ENCODE results near the gene GOLGA8B. TPM values are rescaled to one million over a fixed set of nuclear protein-coding genes. Genes with fewer than 3 reads are reported as not detected.
"Not testable (repeated sequence)": the region's sequence is repeated elsewhere in the genome, so short reads cannot be mapped to it uniquely, and the experiment has no call there.

The GOLGA8B gene
- polyA plus RNA-seq, 3 donors, result 0.37 to 11.5 TPM; not detected in 1

DNA sequence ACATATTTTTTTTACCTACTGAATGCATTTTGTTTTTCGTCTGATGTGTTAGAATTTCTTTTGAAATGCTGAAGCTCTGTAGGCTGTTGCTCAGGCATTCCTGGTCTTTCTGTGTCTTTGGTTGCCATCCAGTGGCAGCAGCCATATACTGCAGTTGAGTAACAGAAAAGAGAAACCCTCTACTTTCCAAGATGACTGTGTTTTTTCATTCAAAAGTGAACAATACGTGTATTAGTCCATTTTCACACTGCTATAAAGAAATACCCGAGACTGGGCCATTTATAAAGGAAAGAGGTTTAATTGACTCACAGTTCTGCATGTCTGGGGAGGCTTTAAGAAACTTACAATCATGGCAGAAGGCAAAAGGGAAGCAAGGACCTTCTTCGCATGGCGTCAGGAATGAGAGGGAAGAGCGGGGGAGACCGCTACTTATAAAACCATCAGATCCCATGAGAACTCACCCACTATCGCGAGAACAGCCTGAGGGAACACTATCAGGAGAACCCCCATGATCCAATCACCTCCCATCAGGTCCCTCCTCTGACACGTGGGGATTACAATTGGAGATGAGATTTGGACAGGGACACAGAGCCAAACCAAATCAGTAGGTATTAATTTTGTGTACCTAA lies 4.7 kb upstream of the GOLGA8B start:
- peak; percentile 78 for TF ChIP-seq CTCF (IDR thresholded peaks at IDR 0.05)
- WGBS (ENCODE audit: insufficient coverage), result no CpG with 5 or more reads among the region's 10 CpGs
- H3K4me3 ChIP-seq (replicated peaks in 1 of 3; ENCODE audit: low read depth in 2 of 3, low read length in 3 of 3), result peak overlapping the region in 1 of 3 experiments; percentile 49
- intact Hi-C loops (cut with micrococcal nuclease), result loop anchor here in 1 of 2 donors (10.0 kb wide), 2 partner anchors 223 to 523 kb away; partner anchors contain the start of gene LPCAT4
- Mint-ChIP-seq H3K9me3 (peaks cover 0 to 5% (median 0%) of the 10 kb centered on the region in 7 donors), H3K27ac (peak overlapping the region in 2 of 7 donors; percentile 45 to 57), H3K4me3 (peak overlapping the region; percentile 50 to 82), H3K4me1 (peaks cover 8% of the 10 kb centered on the region), H3K27me3 (ENCODE audit: low read depth in 3 of 3) (peaks cover 21 to 29% (median 26%) of the 10 kb centered on the region in 3 donors), H3K36me3 (no peaks in the 10 kb centered on the region)
- H4K20me1 ChIP-seq (ENCODE audit: insufficient read depth, low read length), result no peaks in the 10 kb centered on the region
- no peaks in the 10 kb centered on the region for H3K9me3 ChIP-seq (replicated peaks in 1 of 2; ENCODE audit: control insufficient read depth in 1 of 2, insufficient read depth in 1 of 2, low read length in 2 of 2)
- no peak overlapping the region for H3K9ac ChIP-seq (ENCODE audit: insufficient read depth, low read length, poor library complexity, severe bottlenecking)
- H3K4me1 ChIP-seq (ENCODE audit: control insufficient read depth in 1 of 2, insufficient read depth in 2 of 2, low read length in 2 of 2), result peaks cover 8 to 12% of the 10 kb centered on the region in 2 donors
- H2AFZ ChIP-seq (ENCODE audit: insufficient read depth, low read depth, low read length, poor library complexity, severe bottlenecking), result peak overlapping the region; percentile 68
- no peaks in the 10 kb centered on the region for H3K79me2 ChIP-seq (ENCODE audit: insufficient read depth, low read length)
- peaks cover 15 to 20% of the 10 kb centered on the region in 2 donors for H3K27me3 ChIP-seq (ENCODE audit: control insufficient read depth in 2 of 2, insufficient read depth in 2 of 2, low read length in 2 of 2)
- no peak overlapping the region for H3K27ac ChIP-seq (ENCODE audit: low read depth in 1 of 2, low read length in 2 of 2)
- no peaks in the 10 kb centered on the region for H3K36me3 ChIP-seq (replicated peaks in 1 of 2; ENCODE audit: control insufficient read depth in 1 of 2, insufficient read depth in 2 of 2, low read length in 2 of 2)
- peak overlapping the region; percentile 52 for H3K4me2 ChIP-seq (replicated peaks; ENCODE audit: extremely low read depth, low read length, poor library complexity, severe bottlenecking)
- DNase-seq, result peak in 2 of 3 donors; percentile 34 to 48

DNA sequence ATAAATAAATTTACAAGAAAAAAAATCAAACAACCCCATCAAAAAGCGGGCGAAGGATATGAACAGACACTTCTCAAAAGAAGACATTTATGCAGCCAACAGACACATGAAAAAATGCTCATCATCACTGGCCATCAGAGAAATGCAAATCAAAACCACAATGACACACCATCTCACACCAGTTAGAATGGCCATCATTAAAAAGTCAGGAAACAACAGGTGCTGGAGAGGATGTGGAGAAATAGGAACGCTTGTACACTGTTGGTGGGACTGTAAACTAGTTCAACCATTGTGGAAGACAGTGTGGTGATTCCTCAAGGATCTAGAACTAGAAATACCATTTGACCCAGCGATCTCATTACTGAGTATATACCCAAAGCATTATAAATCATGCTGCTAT lies 2.5 kb upstream of the GOLGA8B start:
- not testable (repeated sequence) for H3K27ac ChIP-seq (ENCODE audit: low read depth in 1 of 2, low read length in 2 of 2); H3K36me3 ChIP-seq (replicated peaks in 1 of 2; ENCODE audit: control insufficient read depth in 1 of 2, insufficient read depth in 2 of 2, low read length in 2 of 2); H3K4me3 Mint-ChIP-seq; H3K9me3 ChIP-seq (replicated peaks in 1 of 2; ENCODE audit: control insufficient read depth in 1 of 2, insufficient read depth in 1 of 2, low read length in 2 of 2); H4K20me1 ChIP-seq (ENCODE audit: insufficient read depth, low read length); H3K4me2 ChIP-seq (replicated peaks; ENCODE audit: extremely low read depth, low read length, poor library complexity, severe bottlenecking); H3K79me2 ChIP-seq (ENCODE audit: insufficient read depth, low read length); H3K9ac ChIP-seq (ENCODE audit: insufficient read depth, low read length, poor library complexity, severe bottlenecking); H3K4me3 ChIP-seq (replicated peaks in 1 of 3; ENCODE audit: low read depth in 2 of 3, low read length in 3 of 3); H2AFZ ChIP-seq (ENCODE audit: insufficient read depth, low read depth, low read length, poor library complexity, severe bottlenecking); H3K36me3 Mint-ChIP-seq; DNase-seq; H3K27ac Mint-ChIP-seq; H3K9me3 Mint-ChIP-seq
- Histone ChIP-seq H3K27me3 (ENCODE audit: control insufficient read depth in 2 of 2, insufficient read depth in 2 of 2, low read length in 2 of 2) (peaks cover 15 to 35% of the 10 kb centered on the region in 2 donors), H3K4me1 (ENCODE audit: control insufficient read depth in 1 of 2, insufficient read depth in 2 of 2, low read length in 2 of 2) (peaks cover 13 to 23% of the 10 kb centered on the region in 2 donors)
- WGBS (ENCODE audit: insufficient coverage), result no CpG with 5 or more reads among the region's 4 CpGs
- Mint-ChIP-seq H3K4me1 (peaks cover 15% of the 10 kb centered on the region), H3K27me3 (ENCODE audit: low read depth in 3 of 3) (peaks cover 31 to 49% (median 38%) of the 10 kb centered on the region in 3 donors)
- intact Hi-C loops (cut with micrococcal nuclease), result loop anchor here in 1 of 2 donors (10.0 kb wide), 2 partner anchors 221 to 521 kb away; partner anchors contain the start of gene LPCAT4

Data from CD14-positive monocyte (primary cell).